HG02763 (cell line): Measurements from ENCODE around the gene TMEM131L.
"Not testable (repeated sequence)": the region's sequence is repeated elsewhere in the genome, so short reads cannot be mapped to it uniquely, and the experiment has no call there.

Experiments
- ATAC-seq: cut with Tn5 transposase; IDR thresholded peaks from one replicate; pipeline ENCODE4 v1.9.1; 2021; ENCODE audit warnings: mild to moderate bottlenecking, moderate library complexity; ENCODE audit not compliant: unreplicated experiment

TMEM131L gene

DNA sequence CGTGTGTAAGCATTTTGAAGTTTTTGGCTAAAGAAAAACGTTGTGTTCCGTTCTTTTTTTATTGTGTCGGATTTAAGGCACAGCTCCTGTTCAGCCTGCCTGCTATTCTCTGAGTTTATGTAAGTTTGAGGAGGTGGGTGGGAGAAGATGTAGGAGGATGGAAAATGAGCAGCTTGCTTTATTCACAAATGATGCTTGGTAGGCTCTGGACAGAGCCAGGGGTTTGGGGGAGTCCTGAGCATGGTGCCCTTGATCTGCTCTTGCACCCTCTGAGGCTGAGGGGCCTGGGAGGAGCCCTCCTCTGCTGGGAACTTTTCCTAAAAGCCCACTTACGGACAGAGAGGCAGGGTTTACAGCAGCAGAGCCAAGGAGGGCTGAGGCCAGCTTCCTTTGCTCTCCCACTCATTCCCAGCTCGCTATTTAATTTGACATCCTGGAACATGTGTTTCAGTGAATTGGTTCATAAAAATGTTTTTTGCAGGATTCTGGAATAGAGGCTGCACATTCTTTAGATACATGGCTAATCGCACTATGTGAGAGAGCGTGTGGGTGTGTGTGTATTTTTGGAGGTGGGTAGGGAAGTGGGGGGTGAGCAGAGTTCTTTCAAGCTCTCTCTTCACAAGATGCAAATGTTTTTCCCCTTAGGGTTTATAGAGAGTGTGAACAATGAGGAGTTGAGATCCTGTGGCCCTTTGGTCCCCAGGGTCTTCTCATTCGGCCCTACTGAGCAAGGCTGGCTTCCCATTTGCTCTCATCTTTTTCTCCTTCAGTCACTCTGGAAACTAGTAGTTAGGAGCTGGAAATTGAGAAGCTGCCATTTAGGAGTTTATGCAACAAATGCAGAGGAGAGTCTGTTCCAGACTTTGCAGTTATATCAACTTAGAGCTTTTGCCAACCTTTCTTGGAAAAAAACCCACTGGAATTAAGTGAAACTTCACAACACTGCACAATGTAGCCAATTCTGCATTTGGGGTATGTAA is 32.1 kb downstream of the TMEM131L start:
- ATAC-seq: peak; percentile 70

DNA sequence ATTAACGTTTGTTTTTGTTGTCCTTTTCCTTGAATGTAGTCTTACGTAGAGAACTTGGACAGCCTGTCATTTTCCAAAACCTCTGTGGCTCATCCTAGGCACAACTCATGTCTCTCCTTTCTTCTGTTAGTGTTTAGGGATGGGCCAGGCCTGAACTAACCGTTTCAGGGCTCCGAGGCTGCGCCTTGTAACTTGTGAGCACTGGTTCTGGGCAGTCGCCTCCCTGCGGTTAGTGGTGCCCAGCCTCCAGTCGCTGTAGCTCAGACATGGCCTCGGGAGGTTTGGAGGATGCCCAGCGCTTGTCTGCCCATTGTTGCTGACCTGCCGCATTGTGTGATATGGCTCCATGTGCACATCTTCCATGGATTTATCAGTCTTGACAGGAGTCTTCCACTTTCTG is 32.8 kb downstream of the TMEM131L start:
- ATAC-seq: no peak

DNA sequence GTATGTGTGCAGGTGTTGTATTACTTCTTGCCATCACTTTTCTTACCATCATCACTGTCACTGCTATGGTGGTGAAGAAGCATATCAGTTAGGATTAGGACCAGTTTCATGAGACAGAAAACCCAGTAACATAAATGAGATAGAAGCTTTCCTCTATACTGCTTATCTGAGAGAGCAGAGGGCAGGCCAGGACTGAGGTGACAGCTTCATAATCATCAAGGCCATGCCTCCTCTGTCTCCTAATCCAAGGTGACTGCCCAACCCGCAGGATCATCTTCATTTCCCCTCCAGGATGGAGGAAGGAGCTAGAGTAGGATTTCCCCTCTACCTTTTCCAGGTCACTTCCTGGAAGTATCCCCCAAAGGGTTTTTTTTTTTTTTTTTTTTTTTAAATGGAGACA is 35.4 kb downstream of the TMEM131L start:
- ATAC-seq: no peak

DNA sequence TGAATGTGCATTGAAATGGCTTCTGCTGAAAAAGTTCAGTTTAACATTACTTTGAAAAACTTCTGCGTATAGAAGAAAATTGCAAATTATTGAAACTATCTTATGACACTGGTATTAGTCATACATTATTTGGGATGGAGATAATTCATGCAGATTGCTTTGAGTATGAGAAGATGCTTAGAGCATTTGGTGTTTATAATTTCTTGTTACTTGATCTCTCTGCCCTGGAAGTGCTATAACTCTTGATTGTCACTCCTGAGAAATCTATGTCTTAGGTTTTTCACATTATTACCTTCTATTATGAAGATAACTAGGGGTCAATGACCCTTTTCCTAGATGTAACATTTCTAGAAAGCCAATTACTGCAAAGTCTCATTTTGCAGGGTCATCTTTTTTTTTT is 36.4 kb downstream of the TMEM131L start:
- no peak for ATAC-seq

DNA sequence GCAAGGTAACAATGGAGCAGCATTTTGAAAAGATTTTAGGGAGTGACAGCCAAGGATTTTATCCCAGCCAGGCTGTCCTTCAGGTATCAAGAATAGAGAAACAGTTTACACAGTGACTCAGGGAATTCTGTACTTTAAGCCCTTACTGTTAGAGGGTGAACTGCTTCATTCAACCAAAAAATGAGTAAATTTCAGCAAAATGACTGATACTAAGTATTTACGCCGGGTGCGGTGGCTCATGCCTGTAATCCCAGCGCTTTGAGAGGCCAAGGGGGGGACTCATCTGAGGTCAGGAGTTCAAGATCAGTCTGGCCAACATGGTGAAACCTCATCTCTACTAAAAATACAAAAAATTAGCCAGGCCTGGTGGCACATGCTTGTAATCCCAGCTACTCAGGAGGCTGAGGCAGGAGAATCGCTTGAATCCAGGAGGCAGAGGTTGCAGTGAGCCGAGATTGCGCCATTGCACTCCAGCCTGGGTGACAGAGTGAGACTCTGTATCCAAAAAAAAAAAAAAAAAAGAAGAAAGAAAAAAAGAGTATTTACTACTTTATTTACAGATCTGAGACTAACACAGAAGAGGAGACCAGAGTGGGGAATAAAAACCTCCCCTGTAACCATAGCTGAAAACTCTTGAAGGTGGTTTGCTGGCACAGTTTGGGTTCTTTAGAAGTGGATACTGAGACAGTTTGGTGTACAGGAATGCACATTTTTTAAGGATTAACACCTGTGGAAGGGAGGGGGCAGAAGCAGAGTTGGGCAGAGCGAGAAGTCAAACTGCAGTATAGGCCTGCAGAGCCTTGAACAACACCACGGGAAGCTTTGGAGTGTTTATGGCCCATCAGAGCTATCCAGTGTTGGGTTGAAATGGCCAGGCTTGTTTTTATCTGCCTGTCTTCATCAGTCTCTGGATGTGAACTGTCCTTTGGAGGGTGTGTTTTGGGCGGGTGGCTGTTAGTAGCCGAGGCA is 40.5 kb downstream of the TMEM131L start:
- no peak for ATAC-seq

DNA sequence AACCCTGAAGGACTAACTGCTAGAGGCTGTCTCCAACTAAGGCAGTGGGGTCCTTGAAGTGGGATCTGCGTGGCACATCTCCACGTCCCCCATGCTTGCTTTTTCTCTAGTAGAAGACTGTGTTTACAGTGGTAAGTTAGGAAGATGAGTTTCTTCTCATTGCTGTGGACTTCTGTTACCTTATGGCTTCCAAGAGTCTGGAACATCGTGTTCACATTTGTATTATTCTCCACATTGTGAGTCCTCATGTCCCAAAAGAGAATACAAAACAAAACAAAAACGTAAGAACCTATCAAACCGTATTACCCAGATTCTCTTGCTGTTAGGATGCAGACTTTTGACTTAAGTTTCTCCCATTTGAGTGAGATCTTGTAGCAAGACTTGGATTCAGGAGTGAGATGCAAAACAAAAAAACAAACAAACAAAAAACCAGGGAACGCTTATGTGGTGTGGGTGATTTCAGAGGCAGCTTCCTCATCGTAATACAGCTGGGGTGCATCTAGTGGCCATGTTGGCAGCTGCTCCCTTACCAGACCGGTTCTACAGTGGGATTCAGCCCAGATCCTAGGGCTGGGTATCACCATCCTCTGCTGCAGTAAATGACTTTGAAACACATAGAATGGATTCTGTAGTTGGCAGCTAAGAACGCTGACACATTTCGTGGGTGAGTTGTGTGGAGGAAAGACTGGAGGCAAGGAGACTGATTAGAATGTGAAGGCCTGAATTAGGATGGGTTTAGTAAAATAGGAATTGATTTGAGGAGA is 41.3 kb downstream of the TMEM131L start:
- ATAC-seq: no peak

DNA sequence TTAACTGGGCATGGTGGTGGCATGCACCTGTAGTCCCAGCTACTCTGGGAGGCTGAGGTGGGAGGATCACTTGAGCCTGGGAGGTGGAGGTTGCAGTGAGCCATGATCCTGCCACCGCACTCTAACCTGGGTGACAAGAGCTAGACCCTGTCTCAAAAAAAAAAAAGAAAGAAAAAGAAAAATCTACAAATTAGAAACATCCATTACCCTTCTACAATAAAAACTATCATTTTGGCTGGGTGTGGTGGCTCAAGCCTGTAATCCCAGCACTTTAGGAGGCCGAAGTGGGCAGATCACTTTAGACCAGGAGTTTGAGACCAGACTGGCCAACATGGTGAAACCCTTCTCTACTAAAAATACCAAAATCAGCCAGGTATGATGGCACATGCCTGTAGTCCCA is 43.1 kb downstream of the TMEM131L start:
- not testable (repeated sequence) for ATAC-seq

DNA sequence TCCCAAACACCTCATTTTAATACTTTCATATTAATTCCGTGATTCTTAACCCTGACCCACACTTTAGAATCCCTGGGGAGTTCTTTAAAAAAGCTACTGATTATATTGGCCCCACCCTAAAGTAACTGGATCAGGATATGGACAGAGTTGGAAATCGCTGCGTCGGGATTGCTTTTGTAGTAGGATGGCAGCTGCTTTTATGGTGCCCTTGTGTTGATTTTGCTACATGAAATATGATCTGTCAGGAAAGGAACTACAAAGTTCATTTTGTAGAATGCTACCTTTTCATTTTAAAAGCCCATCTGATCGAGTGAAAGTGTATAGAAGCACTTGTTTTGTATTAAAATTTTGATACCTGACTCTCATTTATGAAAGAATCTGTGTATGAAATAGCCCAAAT is 43.6 kb downstream of the TMEM131L start:
- ATAC-seq: no peak

DNA sequence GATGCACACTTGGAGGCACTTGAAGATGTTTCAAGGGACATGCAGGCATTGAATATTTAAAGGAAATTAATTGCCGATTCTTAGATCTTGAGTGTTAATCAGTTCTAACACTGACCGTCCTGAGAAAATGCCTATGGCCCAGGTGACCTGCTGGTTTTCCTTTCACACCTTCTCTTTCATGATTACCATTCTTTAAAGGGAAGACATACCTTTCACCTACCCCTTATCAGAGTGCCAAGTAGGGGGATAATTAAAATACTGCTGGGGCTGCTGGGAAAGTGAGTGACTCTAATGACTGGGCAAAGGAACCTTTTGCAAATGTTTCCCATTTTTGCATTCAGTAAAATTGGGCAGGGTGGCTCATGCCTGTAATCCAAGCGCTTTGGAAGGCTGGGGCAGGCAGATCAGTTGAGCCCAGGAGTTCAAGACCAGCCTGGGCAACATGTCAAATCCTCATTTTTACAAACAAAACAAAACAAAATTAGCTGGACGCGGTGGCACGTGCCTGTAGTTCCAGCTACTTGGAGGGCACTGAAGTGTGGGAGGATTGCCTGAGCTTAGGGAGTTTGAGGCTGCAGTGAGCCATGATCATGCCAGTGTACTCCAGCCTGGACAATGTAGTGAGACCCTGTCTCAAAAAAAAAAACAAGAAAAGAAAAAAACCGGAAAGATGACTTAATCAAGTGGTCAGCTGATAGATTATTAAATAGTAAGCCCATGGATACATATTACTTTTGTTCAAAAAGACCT is 44.3 kb downstream of the TMEM131L start:
- no peak for ATAC-seq

DNA sequence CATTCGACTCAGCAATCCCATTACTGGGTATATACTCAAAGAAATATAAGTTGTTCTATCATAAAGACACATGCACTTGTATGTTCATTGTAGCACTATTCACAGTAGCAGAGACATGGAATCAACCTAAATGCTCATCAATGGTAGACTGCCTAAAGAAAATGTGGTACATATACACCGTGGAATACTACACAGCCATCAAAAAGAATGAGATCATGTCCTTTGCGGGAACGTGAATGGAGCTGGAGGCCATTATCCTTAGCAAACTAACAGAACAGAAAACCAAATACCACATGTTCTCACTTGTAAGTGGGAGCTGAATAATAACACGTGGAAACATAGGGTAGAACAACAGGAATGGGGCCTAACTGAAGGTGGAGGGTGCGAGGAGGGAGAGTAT is 44.9 kb downstream of the TMEM131L start:
- no peak for ATAC-seq

DNA sequence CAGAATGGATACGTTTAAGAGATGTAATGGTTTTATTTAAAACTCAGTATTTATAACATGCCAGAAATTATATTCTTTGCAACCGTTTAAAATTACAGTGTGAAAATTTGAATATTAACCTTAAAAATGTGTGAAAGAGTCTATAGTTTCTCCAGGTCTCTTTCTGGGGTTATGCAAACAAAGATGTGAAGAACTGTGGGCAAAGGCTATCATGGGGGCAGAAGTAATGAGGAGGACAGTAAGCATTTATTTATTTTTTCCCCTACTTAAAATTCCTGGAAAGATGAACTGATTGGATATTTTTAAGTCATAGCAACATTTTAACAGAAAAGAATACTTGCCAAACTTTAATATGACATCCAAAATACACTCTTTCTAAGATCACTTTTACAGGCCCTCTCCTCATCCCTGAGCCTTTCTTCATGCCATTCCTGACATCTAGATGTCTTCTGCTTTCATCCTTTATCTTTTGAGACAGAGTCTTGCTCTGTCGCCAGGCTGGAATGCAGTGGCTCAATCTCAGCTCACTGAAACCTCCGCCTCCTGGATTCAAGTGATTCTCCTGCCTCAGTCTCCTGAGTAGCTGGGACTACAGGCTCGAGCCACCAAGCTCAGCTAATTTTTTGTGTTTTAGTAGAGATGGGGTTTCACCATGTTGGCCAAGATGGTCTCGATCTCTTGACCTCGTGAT is 46.1 kb downstream of the TMEM131L start:
- ATAC-seq: no peak

DNA sequence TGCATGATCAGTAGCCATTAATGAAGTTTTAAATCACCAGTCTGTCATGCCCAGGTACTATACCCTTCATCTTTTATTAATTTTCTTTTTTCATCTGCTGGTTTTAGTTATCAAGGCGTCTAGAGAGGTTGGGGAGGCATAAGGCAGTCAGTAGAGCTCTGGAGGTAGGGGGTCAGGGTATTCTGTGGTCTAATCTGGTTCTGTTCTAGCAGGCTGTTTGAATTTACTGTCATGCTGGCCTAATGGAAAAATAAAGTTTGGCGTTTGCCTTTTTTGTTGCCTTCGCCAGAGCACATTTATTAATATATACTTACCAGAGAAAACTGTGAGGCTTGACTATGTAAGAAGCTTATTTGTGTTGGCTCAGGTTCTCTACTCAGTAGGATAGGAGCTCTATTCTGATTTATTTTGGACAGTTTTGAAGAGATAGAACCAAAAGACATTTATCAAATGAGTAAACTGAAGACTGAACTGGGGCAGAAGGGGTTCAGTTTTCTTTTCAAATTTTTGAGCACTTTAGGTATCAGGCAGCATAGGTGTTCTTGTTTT is 46.9 kb downstream of the TMEM131L start:
- ATAC-seq: no peak

DNA sequence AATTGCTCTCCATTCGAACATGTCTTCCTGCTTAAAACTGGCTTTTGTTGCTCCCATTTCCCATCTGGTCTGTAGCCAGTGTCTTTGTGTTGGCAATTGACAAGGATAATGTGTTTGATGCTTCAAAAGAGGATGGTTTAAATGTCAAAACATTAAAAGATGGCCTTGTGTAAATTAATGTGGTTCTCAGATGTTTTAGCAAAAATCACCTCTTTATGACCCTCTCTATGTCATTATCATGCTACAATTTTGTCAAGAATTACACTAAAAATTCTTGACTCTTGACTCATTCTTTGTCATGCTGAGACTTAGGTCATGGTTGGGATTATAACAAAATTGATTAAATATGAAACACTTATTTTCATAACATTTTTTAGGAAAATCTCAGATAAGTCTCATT is 47.4 kb downstream of the TMEM131L start:
- no peak for ATAC-seq

DNA sequence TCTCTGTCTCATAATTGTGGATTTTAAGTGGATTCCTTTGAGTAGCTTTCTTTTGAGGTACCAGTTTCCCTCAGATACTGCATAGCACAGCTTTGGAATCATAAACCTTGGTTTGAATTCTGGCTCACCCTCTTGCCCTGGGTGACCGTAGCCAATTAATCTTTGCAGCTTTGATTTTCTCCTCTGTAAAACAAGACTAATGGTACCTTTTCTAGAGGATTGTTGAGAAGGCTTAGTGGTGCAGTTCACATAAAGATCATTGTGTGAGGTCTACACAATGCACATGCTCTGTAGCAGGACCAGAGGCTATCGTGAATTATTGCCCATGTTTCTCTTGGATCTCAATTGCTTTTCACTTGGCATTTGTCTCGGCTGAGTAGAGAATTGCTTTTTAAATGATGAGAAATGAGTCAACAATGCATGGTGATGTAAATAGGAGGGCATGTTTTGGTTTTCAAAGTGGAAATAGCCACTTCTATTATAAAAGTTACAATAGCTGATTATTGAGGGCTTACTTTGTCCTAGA is 47.9 kb downstream of the TMEM131L start:
- no peak for ATAC-seq

DNA sequence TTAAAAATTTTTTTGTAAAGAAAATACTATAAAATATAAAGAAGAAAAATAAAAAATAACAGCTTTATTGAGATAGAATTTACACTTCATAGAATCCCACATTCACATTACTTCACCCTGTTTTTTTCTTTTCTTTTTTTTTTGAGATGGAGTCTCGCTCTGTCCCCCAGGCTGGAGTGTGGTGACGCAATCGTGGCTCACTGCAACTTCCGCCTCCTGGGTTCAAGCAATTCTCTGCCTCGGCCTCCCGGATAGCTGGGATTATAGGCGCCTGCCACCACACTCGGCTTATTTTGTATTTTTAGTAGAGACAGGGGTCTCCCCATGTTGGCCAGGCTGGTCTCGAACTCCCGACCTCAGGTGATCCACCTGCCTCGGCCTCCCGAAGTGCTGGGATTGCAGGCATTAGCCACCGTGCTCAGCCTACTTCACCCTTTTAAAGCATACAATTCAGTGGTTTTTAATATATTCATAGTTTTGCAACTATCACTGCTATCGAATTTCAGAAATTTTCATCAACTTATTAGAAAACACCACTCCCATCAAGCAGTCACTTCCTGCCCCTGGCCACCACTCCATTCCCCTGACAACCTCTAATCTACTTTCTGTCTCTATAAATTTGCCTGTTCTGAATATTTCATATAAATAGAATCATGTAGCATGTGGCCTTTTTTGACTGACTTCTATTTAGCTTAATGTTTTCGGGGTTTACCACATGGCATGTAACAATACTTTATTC is 48.7 kb downstream of the TMEM131L start:
- no peak for ATAC-seq

DNA sequence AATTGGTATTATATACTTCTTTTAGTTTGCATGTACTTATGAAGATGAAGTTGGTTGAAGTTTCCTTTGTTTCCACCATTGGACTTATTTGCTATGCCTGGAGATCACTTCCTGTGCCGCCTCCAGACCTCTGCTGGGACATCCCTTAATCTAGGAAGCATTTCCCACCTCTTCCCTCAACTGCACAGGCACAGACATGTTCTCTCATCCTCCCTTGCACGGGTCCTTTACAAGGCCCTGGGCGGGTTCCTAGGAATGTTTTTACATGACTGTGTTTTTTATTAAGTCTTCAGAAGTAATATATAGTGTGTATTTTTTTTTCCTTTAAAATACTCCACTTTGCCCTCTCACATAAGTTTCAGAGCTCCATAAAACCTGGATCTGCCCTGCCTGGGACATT is 51.0 kb downstream of the TMEM131L start:
- no peak for ATAC-seq

DNA sequence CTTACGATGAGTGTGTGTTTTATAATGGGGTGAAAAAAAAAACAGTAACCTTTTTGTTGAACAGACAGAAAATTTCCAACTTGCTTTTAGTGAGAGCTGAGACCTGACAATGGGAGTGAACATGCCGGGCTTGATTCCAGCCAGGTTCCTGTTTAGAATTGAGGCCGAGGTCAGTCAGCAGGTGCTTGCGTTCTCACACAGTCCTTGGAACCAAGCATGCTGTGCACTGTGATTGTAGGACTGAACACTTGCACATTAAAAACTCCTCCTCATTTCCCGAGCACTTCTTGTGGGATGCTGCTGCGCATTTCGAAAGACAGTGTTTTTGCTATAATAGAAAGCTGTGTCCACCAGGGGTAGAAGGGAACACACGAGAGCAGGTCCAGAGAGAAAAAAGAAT is 51.8 kb downstream of the TMEM131L start:
- no peak for ATAC-seq

DNA sequence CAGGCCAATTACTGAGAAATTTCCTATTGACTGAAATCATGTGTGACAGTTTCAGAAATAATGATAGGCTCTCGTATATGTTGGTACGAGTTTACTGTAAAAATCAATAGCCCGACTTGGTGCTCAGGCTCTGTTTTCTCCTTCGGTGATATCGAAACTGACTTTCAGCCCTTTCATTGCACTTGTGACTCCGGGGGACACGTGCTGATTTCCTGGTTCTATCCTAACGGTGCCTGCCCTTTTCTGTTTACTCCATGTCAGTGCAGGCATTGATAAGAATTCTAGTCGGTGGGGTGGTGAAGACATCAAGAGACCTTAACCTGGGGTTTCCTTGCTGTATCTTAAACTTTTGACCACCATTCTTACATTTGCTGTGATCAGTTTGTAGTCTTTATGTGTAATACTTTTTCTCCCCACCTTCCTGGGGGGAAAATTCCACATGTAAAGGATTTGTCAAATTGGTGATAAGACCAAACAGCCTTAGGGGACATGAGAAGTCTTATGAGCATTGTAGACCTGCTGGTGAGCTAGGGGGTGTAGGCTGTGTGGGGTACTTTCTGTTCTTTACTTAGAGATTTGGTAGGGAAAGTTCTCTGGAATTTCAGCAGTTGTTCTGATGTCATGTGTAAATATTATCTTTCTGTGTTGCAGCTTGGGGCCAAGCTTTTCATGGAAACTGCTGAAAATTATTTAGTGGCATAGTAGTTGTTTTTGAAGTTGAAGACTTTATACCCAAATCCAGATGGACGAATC is 52.7 kb downstream of the TMEM131L start:
- ATAC-seq: no peak
